ENCODE data around the gene GABARAPL1.

GRCh38 chr12:10242539-10242938, 29.9 kb downstream of the GABARAPL1 start:
- TF ChIP-seq POLR2A (IDR thresholded peaks at IDR 0.05; ENCODE audit: low read depth, low read length): no peak
- no peak for TF ChIP-seq POLR2AphosphoS5 (IDR thresholded peaks at IDR 0.05; ENCODE audit: low read depth, low read length)
- no peak for TF ChIP-seq TAF1 (IDR thresholded peaks at IDR 0.05; ENCODE audit: low read depth, low read length)
